ENCODE data around the gene ABCB9. TPM values are rescaled to one million over a fixed set of nuclear protein-coding genes. Genes with fewer than 3 reads are reported as not detected.
"Not testable (repeated sequence)": the region's sequence is repeated elsewhere in the genome, so short reads cannot be mapped to it uniquely, and the experiment has no call there.

Gene ABCB9
- total RNA-seq, 1 experiment from 2014 or later = 6.3 TPM

GRCh38 chr12:122893208-122894153 lies 72.8 kb downstream of the ABCB9 start (continued):
- TF ChIP-seq CTCF (IDR thresholded peaks at IDR 0.05) (no peak), FOXP1 (CRISPR knock-in tag; IDR thresholded peaks at IDR 0.05; ENCODE audit: borderline replicate concordance) (no peak), ETV6 (CRISPR knock-in tag; IDR thresholded peaks at IDR 0.05) (no peak), CBFB (CRISPR knock-in tag; IDR thresholded peaks at IDR 0.05; ENCODE audit: low read depth) (no peak), ESRRA (CRISPR knock-in tag; IDR thresholded peaks at IDR 0.05; ENCODE audit: borderline replicate concordance) (no peak), FOXJ3 (CRISPR knock-in tag; IDR thresholded peaks at IDR 0.05; ENCODE audit: borderline replicate concordance) (no peak), ZNF232 (CRISPR knock-in tag; IDR thresholded peaks at IDR 0.05) (no peak), NR2C2 (CRISPR knock-in tag; IDR thresholded peaks at IDR 0.05) (no peak), MAX (CRISPR knock-in tag; IDR thresholded peaks at IDR 0.05) (no peak)

- peak; percentile 66; the same call in 1 of the 2 replicates for TF ChIP-seq ZNF121 (CRISPR knock-in tag; IDR thresholded peaks at IDR 0.05)
- ChIA-PET POLR2A (interaction anchor here (1.2 kb wide), 1 partner anchor 18 kb away, joined by 3 read pairs; no protein-coding TSS in a partner anchor), CTCF (interaction anchor here (1.7 to 1.8 kb wide), 2 partner anchors 13 to 25 kb away, joined by 5 to 12 read pairs; no protein-coding TSS in a partner anchor)
- ATAC-seq; H3K9me3 Mint-ChIP-seq; H3K36me3 Mint-ChIP-seq; DNase-seq (ENCODE audit: low spot score): not testable (repeated sequence)
- Mint-ChIP-seq H3K4me3 (peak overlapping the region; percentile 34), H3K27ac (peak overlapping the region; percentile 82; the same call in 1 of the 2 replicates), H3K4me1 (peaks cover 63% of the 10 kb centered on the region), H3K27me3 (ENCODE audit: low read depth) (peaks cover 74% of the 10 kb centered on the region)
These were observed 73.5 kb downstream of the ABCB9 start for GRCh38 chr12:122892724-122893123.

- ATAC-seq (peak; percentile 57), DNase-seq (ENCODE audit: low spot score) (no peak)
- H3K27ac Mint-ChIP-seq = peak overlapping the region; percentile 82
- POLR2A ChIA-PET = interaction anchor here (1.2 kb wide), 1 partner anchor 17 kb away, joined by 3 read pairs; no protein-coding TSS in a partner anchor
- peaks cover 72% of the 10 kb centered on the region for H3K4me1 Mint-ChIP-seq
- H3K4me3 Mint-ChIP-seq = peak overlapping the region; percentile 34
- CTCF ChIA-PET = interaction anchor here (0.8 to 1.8 kb wide), 6 partner anchors 12 to 74 kb away, joined by 3 to 12 read pairs (median 4); partner anchors contain the start of gene ABCB9
- peaks cover 6% of the 10 kb centered on the region for H3K9me3 Mint-ChIP-seq
- no peaks in the 10 kb centered on the region for H3K36me3 Mint-ChIP-seq
- H3K27me3 Mint-ChIP-seq (ENCODE audit: low read depth) = peaks cover 74% of the 10 kb centered on the region
- TF ChIP-seq NFE2L1 (CRISPR knock-in tag; IDR thresholded peaks at IDR 0.05) = no peak
- no peak for TF ChIP-seq TEAD1 (CRISPR knock-in tag; IDR thresholded peaks at IDR 0.05)
- no peak for TF ChIP-seq JUN (CRISPR knock-in tag; IDR thresholded peaks at IDR 0.05)
- TF ChIP-seq ATF3 (CRISPR knock-in tag; conservative IDR thresholded peaks at IDR 0.05) = no peak
- no peak for TF ChIP-seq ATF1 (CRISPR knock-in tag; IDR thresholded peaks at IDR 0.05)
- TF ChIP-seq E2F1 (CRISPR knock-in tag; IDR thresholded peaks at IDR 0.05) = no peak
- no peak for TF ChIP-seq ZSCAN18 (CRISPR knock-in tag; IDR thresholded peaks at IDR 0.05)
- no peak for TF ChIP-seq E2F4 (CRISPR knock-in tag; IDR thresholded peaks at IDR 0.05; ENCODE audit: borderline replicate concordance, low read depth)
- TF ChIP-seq RELA (CRISPR knock-in tag; IDR thresholded peaks at IDR 0.05; ENCODE audit: borderline replicate concordance) = no peak
- TF ChIP-seq ESRRA (CRISPR knock-in tag; IDR thresholded peaks at IDR 0.05; ENCODE audit: borderline replicate concordance) = no peak
- no peak for TF ChIP-seq AR (CRISPR knock-in tag; IDR thresholded peaks at IDR 0.05)
These were observed 74.4 kb downstream of the ABCB9 start for GRCh38 chr12:122891661-122892525.
